Measurements from ENCODE around the gene ERGIC2.

GRCh38 chr12:29402437-29402836 lies 21.5 kb upstream of the ERGIC2 start:
- TF ChIP-seq ZNF622 (IDR thresholded peaks at IDR 0.05), result no peak
- TF ChIP-seq ZBTB33 (IDR thresholded peaks at IDR 0.05), result no peak

Measured in GM12878 (cell line).